Ovary (tissue), 9 donors: ENCODE results near the gene GNG12. TPM values are rescaled to one million over a fixed set of nuclear protein-coding genes. Genes with fewer than 3 reads are reported as not detected.

Source experiments
- DNase-seq, 5 donors: peaks; one replicate each; pipeline ENCODE4 v3.0.0-alpha.2; 2019 to 2020
- H3K27ac ChIP-seq, 2 donors: fragments of 200-600 bp; one replicate each; pipeline versions ENCODE4 v1.5.1 to v1.8.0; 2019 to 2022
- H3K27me3 ChIP-seq: fragments of 200-600 bp; one replicate; pipeline ENCODE4 v1.8.0; 2022
- H3K36me3 ChIP-seq: fragments of 200-600 bp; sonication (generic); one replicate; pipeline ENCODE4 v1.5.1; 2019
- H3K4me1 ChIP-seq: one replicate; pipeline ENCODE4 v1.8.1; 2013; ENCODE audit warnings: mild to moderate bottlenecking, moderate library complexity; ENCODE audit not compliant: insufficient read depth
- H3K4me3 ChIP-seq: fragments of 200-600 bp; sonication (generic); one replicate; pipeline ENCODE4 v1.5.1; 2017
- H3K9me3 ChIP-seq, 2 donors: fragments of 200-600 bp in 1 of 2; sonication (generic) in 1 of 2; one replicate each; pipeline versions ENCODE4 v1.5.1 to v1.8.1; 2013 to 2019; ENCODE audit warnings: mild to moderate bottlenecking in 1 of 2, moderate library complexity in 1 of 2
- EP300 ChIP-seq: sonication (generic); formaldehyde crosslinking; IDR thresholded peaks from one replicate; pipeline ENCODE4 v1.6.1; 2017; ENCODE audit warnings: antibody characterized with exemption
- POLR2A ChIP-seq: fragments of 450-650 bp; IDR thresholded peaks from one replicate; pipeline ENCODE4 v1.6.1; 2017; ENCODE audit warnings: antibody characterized with exemption, mild to moderate bottlenecking, moderate library complexity
- WGBS, 3 donors: extraction: QIAGEN DNeasy Blood & Tissue Kit in 1 of 3; methylation state at CpG; one replicate each; pipeline versions ENCODE4 v1.1.5 to v1.1.7; 2013 to 2017; 5-methylcytosine and 5-hydroxymethylcytosine counted together
- intact Hi-C, 4 donors: fragments of 100-400 bp; cut with DNase I; formaldehyde crosslinking; loops; one replicate each; pipeline versions ENCODE4 v1.11.0 to v1.15.1; 2022 to 2023
- polyA plus RNA-seq, 2 donors: library from polyadenylated mRNA; stranded (reverse); fragments of 200-250 nt in 1 of 2; fragments of 350-450 nt in 1 of 2; fragmentation: Illumina TruSeq in 1 of 2; extraction: RNeasy Lipid Tissue Mini Kit (QIAGEN cat#74804) in 1 of 2; gene quantifications; one replicate each; pipeline ENCODE4 v1.2.3, GENCODE V29; 2013 to 2014
- total RNA-seq, 7 donors: library from RNA; depleted of rRNA in 2 of 7; stranded (reverse); fragments of >200 nt in 2 of 7; fragmentation: NEBNext Ultra II Directional in 3 of 7; extraction: Animal tissue kit (Norgen Biotek cat#: 25700) in 3 of 7; gene quantifications; one replicate each; pipeline versions ENCODE4 v1.1.0 to v1.2.4, GENCODE V29; 2016 to 2023
- TF ChIP-seq, protein P1 (sequence below), 3 donors: fragments of 450-650 bp in 2 of 3; fragments of 200-600 bp in 1 of 3; IDR thresholded peaks; one replicate each; pipeline versions ENCODE4 v1.5.1 to v1.8.0; 2016 to 2022; ENCODE audit warnings: antibody characterized with exemption in 3 of 3, mild to moderate bottlenecking in 1 of 3
- donor health status: DM: no; HTN: no; CAD: no; lungs with moderate emphysema.
- donor health status: DM: no; HTN: no; CAD: no.
- donor health status: Bipolar disorder and iron deficiency.
- donor health status: DM: yes; HTN: yes; CAD: no.
- donor health status: DM: no; HTN: no; CAD: no.
- donor health status: DM: yes; HTN: yes; CAD: no.

The GNG12 gene
- total and polyA plus RNA-seq, 9 donors = 41.0 to 121 (median 68.0) TPM

DNA sequence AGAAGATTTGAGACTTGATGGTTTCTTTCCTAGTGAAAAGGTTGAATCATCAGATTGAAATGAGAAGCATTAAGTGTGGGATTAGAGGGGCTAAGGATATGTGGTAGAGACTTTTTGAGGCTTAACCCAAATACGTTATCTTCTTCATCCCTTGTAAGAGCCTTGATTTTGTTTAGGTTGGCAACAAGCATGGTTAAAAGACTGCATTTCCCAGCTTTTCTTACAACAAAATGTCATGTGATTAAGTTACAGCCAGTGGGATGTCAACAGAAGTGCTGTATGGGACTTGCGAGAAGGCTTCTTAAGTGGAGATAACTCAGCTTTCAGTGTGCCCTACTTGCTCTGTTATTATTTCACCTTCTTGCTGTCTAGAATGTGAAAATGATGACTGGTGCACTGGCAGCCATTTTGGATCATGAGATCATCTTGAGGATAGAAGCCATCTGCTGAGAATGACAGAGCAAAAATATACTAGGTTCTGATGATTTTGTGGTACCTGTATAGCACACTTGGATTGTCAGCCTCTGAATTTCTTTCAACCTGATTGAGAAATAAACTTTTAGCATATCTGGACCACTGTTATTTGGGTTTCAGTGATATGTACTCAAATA is 41.3 kb upstream of the GNG12 start:
- H3K9me3 ChIP-seq = no peaks in the 10 kb centered on the region
- no peaks in the 10 kb centered on the region for H3K27me3 ChIP-seq
- no peaks in the 10 kb centered on the region for H3K4me1 ChIP-seq
- H3K4me3 ChIP-seq = no peak overlapping the region
- intact Hi-C loops = no loop called here
- TF ChIP-seq, protein P1, sequence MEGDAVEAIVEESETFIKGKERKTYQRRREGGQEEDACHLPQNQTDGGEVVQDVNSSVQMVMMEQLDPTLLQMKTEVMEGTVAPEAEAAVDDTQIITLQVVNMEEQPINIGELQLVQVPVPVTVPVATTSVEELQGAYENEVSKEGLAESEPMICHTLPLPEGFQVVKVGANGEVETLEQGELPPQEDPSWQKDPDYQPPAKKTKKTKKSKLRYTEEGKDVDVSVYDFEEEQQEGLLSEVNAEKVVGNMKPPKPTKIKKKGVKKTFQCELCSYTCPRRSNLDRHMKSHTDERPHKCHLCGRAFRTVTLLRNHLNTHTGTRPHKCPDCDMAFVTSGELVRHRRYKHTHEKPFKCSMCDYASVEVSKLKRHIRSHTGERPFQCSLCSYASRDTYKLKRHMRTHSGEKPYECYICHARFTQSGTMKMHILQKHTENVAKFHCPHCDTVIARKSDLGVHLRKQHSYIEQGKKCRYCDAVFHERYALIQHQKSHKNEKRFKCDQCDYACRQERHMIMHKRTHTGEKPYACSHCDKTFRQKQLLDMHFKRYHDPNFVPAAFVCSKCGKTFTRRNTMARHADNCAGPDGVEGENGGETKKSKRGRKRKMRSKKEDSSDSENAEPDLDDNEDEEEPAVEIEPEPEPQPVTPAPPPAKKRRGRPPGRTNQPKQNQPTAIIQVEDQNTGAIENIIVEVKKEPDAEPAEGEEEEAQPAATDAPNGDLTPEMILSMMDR (IDR thresholded peaks at IDR 0.05) = no peak
- TF ChIP-seq POLR2A (no peak), EP300 (no peak)
- no peak for DNase-seq
- no peaks in the 10 kb centered on the region for H3K36me3 ChIP-seq
- WGBS, 3 donors = 90 to 99% (median 95%) methylated on average over 2 of the region's 2 CpGs
- no peak overlapping the region for H3K27ac ChIP-seq

DNA sequence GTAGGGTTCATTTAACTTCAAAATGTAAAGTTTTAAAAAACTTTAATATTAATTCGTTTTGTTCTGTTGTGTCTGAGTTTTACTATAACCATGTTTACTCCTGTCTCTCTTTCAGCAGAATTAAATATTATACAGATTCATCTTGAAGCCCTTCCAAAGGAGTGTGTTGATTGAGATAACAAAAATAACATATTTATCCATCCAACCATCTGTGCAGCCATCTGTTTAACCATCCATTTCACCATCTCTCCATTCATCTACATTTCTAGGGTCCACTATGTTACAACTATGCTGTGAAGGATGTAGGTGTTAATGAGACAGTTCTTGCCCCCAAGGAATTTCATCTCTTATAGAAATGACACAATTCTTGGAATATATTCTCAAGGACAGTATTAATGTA is 36.0 kb upstream of the GNG12 start:
- no peak for DNase-seq
- Histone ChIP-seq H3K4me1 (no peaks in the 10 kb centered on the region), H3K36me3 (no peaks in the 10 kb centered on the region), H3K27me3 (no peaks in the 10 kb centered on the region), H3K4me3 (no peak overlapping the region), H3K9me3 (no peaks in the 10 kb centered on the region), H3K27ac (no peak overlapping the region)
- 21 to 44% (median 23%) methylated on average over 1 of the region's 1 CpG for WGBS, 3 donors
- intact Hi-C loops = no loop called here
- TF ChIP-seq POLR2A (no peak), EP300 (no peak)
- TF ChIP-seq, protein P1 (IDR thresholded peaks at IDR 0.05) = no peak

DNA sequence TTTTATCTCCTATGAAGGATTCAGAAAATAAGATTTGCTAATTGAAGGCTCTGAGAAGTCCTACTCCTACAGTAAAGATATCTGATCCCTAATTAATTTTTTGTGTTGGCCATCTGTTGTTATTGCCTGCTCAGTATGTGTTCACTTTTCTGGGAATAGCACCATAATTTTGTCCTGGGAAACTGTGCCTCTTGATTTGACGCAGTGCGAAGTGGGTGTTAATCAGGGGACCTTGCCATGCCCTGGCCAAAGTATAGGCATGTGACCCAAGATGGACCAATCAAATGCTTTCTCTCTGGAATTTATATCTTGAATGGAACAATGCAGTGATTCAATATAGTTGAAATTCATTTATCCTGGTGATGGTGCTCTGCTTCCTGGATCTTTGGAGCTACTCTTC is 30.4 kb upstream of the GNG12 start:
- no peak overlapping the region for H3K4me3 ChIP-seq
- intact Hi-C loops = no loop called here
- no peak overlapping the region for H3K27ac ChIP-seq
- H3K9me3 ChIP-seq = no peaks in the 10 kb centered on the region
- H3K27me3 ChIP-seq = no peaks in the 10 kb centered on the region
- WGBS, 3 donors = 74 to 100% (median 92%) methylated on average over 2 of the region's 2 CpGs
- TF ChIP-seq EP300 (no peak), POLR2A (no peak)
- TF ChIP-seq, protein P1 (IDR thresholded peaks at IDR 0.05) = no peak
- H3K36me3 ChIP-seq = no peaks in the 10 kb centered on the region
- no peak for DNase-seq
- H3K4me1 ChIP-seq = no peaks in the 10 kb centered on the region

DNA sequence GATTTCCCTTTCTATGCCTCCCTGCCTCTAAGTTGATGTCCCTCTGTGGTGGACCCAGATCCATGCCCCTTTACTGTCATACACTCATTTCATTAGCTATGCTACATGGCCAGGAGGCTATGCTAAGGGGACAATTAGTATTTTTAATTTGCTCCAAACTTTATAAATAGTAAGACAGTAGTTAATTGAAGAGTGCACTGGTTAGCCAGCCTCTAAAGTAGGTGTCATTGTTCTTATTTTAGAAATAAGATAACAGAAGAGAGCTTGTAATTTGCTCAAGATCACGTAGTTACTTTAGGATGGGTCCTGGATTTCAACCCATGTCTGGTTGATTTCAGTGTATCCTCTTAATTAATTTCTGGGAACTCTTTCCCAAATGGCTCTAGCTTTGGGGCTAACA is 29.4 kb upstream of the GNG12 start:
- no peaks in the 10 kb centered on the region for H3K27me3 ChIP-seq
- no peaks in the 10 kb centered on the region for H3K36me3 ChIP-seq
- intact Hi-C loops = no loop called here
- no peak overlapping the region for H3K27ac ChIP-seq
- WGBS, 3 donors = 88 to 97% (median 93%) methylated on average over 1 of the region's 1 CpG
- no peaks in the 10 kb centered on the region for H3K9me3 ChIP-seq
- no peak overlapping the region for H3K4me3 ChIP-seq
- H3K4me1 ChIP-seq = no peaks in the 10 kb centered on the region
- no peak for DNase-seq
- no peak for TF ChIP-seq POLR2A
- TF ChIP-seq, protein P1 (IDR thresholded peaks at IDR 0.05) = no peak
- no peak for TF ChIP-seq EP300
